Measurements from ENCODE around the gene PSMA2.

GRCh38 chr7:42907316-42907715 lies 24.7 kb downstream of the PSMA2 start:
- no peak for TF ChIP-seq EZH2 (IDR thresholded peaks at IDR 0.05)
- TF ChIP-seq CTCF (IDR thresholded peaks at IDR 0.05) = no peak
- TF ChIP-seq EZH2phosphoT487 (IDR thresholded peaks at IDR 0.05) = no peak

Measured in neural progenitor cell (in vitro differentiated cells).